ENCODE data around the gene ABCG8.

ABCG8 gene

DNA sequence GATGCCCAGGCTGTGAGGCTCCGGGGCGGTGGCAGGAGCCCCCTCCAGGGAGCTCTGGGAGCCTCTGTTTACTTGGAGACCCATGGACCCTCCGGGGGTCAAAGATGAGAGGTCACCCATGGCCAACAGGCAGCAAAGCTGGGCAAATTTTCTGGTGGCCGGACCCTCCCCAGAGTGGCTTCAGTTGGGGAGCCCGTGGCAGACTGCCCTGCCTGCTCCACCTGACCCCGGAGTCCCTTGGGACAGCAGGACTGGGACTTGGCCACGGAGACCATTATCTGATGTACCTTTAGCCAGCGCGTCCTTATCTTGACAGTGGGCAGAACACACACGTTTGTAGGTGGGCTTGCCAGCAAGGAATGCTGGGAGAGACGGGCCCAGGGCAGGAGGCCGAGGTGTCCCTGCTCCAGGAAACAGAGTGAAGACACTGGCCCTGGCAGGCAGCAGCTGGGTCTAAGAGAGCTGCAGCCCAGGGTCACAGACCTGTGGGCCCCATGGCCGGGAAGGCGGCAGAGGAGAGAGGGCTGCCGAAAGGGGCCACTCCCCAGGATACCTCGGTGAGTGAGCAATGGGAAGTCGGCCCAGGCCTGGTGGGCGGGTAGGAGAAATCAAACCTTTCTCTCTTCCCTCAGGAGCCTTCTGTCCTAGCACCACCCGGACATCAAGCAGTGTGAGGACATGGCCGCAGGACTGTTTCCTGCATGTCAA lies at the start of gene ABCG8, which contains the start of gene ABCG5:
ABCG8 (plus strand) TSS at position 412 of the 708 bp plus-strand sequence; CDS start at position 495, 83 bp downstream.
ABCG5 (minus strand) TSS at position 280 of the 708 bp plus-strand sequence; CDS start at position 120, 160 bp downstream.
- DNase-seq (ENCODE audit: low read depth in 2 of 2), result no peak

DNA sequence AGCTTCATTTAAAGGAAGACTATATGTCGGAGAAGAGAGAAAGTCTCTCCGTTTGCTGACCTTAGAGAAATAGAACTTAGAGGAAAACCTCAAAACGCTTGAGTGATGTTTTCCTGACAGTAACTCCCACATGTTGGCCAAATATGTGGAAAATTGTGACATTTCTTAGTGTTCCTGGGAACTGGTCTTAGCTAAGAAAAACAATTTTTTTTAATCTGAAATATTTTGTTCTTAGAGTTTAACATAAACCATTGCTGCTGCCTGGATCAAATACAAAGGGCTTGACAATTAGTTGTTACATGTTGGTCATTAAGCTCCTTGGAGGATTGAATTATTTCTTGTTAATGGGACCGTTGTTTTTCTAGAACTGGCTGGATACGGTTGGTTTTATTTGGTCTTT lies 48.6 kb upstream of the ABCG8 start:
- DNase-seq (ENCODE audit: low read depth in 2 of 2), result no peak

DNA sequence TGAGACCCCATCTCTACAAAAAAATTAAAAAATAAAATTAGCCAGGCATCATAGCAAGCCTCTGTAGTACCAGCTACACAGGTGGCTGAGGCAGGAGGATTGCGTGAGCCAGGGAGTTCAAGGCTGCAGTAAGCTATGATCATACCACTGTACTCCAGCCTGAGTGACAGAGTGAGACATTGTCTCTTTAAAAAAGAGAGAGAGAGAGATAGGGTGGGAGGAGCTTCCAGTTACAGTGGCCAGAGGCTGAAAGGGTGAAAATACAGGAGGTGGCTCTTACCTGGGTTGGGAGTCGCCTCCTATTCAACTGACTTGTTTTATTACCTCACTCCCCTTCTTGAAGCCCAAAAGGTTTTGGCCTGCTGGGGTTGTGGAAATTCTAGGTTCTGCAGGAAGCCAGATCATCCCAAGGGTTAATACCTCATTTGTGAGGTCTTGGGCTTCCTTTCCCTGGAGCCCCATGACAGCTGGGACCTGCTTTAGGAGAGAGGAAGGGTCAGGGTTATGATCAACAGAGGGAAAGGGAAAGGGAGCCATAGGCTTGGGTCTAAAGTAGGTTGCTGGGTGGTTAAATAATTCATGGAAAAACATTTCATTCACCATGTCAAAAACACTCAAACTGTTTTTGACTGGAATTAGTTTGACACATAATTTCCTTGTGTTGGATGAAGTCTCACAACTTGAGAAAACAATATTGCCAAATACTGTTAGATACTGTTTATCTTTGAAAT lies 47.6 kb upstream of the ABCG8 start:
- DNase-seq (ENCODE audit: low read depth in 2 of 2), result no peak

DNA sequence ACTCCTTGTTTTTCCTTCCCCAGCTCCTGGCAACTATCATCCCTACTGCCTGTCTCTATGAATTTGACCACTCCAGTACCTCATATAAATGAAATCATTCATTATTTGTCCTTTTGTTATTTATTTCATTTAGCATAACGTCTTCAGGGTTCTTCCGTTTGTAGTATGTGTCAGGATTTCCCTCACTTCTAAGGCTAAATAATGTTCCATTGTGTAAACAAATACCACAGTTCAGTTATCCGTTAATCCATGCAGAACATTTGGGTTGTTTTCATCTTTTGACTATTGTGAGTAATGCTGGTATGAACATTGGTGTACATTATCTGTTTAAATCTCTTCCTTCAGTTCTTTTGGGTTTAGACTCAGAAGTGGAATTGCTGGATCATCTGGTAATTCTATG lies 46.1 kb upstream of the ABCG8 start:
- DNase-seq (ENCODE audit: low read depth in 2 of 2), result no peak

DNA sequence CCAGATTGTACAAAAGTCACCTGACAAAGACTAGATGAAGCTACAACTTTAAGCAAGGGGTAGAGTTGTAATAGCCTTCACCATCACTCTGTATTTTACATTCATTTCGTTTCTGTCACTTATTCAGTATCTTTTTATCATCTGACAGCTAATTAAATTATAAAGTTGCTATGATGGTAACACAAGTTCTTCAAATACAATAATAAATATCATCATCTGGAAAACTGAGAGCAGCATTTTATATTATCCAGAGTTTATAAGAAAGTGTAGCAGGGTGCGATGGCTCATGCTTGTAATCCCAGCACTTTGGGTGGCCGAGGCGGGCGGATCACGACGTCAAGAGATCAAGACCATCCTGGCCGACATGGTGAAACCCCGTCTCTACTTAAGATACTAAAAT lies 43.8 kb upstream of the ABCG8 start:
- DNase-seq (ENCODE audit: low read depth in 2 of 2), result no peak

DNA sequence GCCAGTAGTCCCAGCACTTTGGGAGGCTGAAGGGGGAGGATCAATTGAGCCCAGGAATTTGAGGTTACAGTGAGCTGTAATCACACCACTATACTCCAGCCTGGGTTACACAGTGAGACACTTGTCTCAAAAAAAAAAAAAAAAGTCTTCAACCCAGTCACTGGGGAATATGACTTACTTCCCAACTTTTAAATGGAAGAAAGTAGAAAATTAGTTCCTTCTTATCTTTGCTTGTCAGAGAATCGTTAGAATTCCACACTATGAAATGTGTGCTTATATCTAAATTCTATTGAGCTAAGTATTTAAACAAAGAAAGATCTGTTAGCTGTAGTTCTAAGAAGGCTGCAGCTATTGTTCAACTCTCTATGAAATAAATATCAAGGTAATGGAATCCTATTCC lies 42.6 kb upstream of the ABCG8 start:
- DNase-seq (ENCODE audit: low read depth in 2 of 2), result no peak

DNA sequence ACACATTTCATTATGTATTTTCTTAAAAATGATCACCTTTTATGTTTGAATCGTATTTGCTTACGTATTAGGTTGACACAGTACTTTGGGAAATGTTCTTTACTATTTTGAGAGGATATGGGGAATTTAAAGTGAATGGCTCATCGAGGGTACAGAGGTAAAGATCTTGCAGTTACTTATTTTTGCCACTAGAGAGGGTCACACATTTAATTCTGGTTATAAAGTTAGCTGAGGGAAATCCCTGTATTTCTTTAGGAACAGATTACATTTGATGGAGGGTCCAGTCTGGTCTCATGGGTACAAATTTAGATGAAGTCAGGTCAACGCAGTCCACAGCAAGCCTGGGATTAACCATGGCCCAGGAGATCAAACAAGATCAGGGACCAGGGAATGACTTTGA lies 40.5 kb upstream of the ABCG8 start:
- DNase-seq (ENCODE audit: low read depth in 2 of 2), result no peak

DNA sequence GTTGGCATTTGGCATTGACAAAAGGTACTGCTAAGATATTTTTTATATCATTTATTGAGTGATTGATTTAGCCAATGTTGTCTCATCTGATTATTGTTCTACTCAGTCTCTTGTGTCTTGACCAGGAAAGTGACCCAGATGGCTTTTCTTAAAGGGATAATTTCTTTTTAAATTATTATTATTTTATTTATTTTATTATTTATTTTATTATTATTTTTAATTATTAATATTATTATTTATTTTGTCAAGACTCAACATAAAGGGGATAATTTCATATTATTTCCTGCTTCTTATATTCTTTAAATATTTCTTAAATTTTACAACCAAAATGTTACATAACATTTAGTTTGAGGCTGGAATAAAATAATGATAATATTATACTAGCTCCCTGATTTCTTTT lies 37.9 kb upstream of the ABCG8 start:
- DNase-seq (ENCODE audit: low read depth in 2 of 2), result no peak

DNA sequence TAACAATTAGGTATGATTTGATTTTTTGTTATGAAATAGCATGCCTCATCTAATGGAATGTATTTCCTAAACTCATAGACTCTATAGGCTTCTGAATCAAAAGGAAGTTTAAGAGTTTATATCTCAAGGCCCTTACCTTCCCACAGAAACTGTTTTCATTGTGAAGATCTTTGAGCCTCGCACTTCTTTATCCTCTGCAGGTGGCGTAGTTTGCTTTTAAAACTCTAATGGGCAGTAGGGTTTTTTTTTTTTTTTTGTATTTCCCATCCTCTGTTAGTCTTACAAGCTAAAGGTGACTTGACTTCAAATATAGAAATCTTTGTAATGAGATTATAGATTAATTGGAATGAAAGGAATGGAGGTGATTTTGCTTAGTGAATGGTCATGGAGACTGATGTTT lies 36.6 kb upstream of the ABCG8 start:
- DNase-seq (ENCODE audit: low read depth in 2 of 2), result no peak

DNA sequence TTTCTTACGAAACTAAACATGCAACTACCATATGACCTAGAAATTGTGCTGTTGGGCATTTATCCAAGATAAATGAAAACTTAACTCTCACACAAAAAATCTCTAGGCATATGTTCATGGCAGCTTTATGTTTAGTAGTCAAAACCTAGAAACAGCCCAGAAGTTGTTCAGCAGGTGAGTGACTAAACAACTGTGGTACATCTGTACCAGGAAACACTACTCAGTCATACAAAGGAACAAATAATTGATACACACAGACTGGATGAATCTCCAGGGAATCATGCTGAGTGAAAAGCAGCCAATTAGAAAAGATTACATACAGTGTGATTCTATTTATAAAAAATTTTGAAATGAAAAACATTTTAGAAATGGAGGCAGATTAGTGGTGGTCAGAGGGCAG lies 35.7 kb upstream of the ABCG8 start:
- no peak for DNase-seq (ENCODE audit: low read depth in 2 of 2)

DNA sequence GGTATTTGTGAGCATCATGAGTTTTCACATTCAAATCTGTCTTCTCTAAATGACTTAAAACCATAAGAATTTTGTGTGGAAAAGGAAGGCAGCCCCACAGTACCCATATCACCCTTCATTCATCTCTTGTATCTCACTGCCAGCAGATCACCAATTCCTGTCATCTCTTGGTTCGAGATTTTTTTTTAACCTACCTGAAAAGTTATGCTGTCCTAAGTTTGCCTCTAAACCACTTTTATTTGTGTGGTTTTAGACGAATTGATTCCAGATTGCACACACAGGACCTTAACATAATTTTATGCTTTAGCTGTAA lies 32.1 kb upstream of the ABCG8 start:
- no peak for DNase-seq (ENCODE audit: low read depth in 2 of 2)

DNA sequence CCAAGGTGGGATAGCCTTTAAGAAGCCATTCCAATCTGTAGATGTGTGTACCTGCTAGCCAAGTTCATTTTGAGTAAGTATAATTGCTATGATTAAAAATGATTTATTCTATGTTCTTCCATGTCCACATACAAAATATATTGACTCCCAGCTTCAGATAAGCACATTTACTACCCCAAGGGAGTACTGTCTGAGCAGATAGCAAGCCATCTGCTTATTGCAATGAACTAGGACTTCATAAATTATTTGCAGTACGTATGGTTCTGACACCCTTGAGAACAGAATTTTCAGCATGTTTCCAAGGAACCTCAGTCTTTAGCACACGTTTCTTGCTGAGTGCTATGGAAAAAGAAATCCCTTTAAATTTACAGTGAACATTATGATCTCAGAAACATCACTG lies 28.3 kb upstream of the ABCG8 start:
- DNase-seq (ENCODE audit: low read depth in 2 of 2), result no peak

DNA sequence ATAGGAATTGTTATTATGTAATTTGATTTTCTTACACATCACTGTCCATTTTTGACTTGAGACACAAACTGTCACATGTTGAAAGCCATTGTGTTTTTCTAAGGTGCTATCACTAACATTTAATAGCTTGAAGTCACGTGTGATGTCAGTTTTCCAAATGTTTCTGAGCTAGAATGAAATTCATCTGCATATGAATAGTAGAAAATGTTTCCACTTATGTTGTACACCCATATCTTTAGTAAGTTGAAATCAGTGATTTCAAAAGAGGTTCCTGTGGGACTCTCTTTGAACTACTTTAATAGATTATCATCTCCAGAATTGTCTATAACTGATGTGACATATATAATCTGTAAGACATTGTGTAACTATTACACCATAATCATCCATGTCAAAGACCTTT lies 27.9 kb upstream of the ABCG8 start:
- DNase-seq (ENCODE audit: low read depth in 2 of 2), result no peak

DNA sequence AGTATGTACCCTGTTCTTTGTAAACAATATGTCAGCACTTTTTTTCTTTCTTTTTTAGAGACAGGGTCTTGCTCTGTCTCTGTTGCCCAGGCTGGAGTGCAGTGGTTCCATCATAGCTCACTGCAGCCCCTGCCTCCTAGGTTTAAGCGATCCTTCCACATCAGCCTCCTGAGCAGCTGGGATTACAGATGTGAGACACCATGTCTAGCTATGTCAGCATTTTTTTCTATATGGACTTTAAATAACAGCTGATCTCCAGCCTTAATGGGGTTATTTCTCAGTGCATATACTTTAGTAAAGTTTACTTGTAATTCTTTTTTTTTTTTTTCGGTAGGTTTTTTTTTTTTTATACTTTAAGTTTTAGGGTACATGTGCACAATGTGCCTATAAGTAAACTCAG lies 26.8 kb upstream of the ABCG8 start:
- no peak for DNase-seq (ENCODE audit: low read depth in 2 of 2)

DNA sequence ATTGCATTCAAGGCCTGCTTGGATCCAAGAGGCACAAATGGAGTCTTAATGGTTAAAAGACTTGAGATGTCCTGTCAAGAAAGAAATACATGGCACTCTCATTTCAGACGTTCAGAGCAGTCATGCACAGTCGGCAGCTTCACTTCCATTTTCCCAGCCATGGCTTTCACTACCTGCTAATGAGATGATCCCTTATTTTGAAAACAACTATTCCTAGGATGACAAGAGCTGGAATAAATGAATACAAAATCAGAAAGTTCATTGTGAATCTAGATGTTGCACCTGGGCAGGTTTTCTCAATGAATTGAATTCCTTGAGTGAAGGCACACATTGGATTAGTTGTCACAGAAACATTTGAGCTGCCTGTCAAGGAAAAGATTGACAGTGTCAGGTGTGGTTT lies 25.8 kb upstream of the ABCG8 start:
- DNase-seq (ENCODE audit: low read depth in 2 of 2), result no peak

DNA sequence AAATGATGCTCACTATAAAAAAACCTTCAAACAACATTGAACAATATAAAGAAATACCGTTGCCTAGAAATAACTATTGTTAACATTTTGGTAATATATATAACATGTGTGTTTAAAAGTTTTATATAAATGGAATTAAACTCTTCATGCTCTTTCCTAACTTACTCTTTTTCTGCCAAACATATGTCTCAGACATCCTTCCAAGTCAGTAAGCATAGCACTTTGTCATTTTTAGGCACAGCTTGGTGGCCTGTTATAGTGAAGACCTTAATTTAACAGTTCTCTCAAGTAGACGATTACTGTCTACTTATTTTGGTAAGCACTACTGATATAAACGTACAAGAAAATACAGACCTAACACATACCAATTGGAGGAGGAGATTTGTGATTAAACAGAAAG lies 24.1 kb upstream of the ABCG8 start:
- no peak for DNase-seq (ENCODE audit: low read depth in 2 of 2)

DNA sequence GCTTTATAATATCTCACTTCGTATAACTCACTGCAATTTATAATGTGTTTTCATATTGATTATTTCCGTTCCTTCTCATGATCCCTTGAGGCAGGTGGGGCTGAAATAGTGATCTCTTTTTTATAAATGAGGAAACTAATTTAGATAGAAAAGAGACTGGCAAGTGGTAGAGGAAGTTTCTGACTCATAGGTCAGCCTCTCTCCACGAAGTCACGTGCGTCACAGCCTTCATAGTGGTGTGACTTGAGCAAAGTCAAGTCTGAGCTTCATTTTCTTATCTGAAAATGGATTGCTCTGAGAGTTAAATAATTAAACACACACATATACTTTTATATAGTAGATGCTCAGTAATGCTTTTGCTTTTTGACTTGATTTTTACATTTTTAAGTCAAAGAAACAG lies 20.0 kb upstream of the ABCG8 start:
- no peak for DNase-seq (ENCODE audit: low read depth in 2 of 2)

DNA sequence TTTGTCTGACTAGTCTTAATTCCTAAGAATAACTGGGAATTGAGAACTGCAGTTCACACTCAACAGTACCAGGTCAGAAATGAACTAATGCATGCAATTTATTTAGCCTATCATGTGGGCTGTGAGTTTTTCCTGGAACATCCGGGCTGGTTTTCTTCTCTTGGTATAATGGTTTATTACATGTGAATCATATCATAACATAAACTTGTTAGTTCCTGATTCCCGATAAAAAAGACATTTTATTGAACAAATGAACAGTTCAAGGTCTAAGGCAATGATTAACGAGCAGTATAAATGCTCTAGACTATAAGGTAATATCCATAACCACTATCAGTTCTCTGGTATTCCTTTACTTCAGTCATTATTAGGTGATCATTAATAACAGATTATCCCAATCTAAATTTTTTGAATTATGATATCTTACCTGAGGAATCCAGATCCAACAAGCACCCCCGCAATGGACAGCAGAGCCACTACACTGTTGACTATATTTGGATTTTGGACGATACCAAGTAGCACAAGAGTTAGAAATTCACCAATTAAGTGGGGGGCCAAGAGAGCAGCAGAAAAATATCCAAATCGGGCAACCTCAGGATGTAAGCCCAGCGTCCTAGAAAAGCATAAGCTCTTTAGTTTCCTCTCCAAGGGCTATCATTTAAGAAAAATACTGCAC lies 19.1 kb upstream of the ABCG8 start:
- no peak for DNase-seq (ENCODE audit: low read depth in 2 of 2)

DNA sequence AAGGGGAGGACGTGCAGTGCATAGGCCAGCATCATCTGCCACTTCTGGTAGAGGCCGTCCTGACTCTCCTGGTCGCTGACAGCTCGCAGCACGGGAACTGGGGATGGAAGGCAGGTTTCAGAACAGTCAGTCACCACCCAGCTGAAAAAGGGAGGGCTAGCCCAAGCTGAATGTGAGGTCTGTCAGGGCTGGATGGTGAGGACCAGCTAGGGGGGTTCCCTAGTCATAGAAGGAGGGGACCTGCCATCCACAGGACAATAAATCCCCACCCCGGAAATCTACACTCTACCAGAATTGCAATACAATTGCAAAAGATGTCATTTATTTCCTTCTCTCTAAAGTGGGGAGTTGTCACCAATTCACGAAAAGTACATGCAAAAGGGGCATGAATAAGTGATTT lies 15.9 kb upstream of the ABCG8 start:
- DNase-seq (ENCODE audit: low read depth in 2 of 2), result no peak

DNA sequence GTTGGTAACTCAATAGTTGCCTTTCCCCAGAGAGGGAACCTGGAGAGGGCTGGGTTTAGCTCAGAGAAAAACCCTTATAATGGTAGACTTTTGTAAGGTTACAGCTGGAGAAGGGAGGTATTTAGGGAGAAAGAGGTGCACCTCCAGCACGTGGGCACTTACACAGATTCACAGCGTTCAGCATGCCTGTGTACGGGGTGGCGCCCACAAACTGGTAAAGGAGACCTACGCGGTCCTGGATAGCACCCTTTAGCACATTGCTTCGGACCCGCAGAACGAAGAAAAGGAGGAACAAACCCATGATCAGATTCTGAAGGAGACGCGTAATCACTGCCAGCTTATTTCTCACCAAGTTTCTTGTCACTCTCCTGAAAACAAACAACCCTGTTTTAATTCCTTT lies 15.0 kb upstream of the ABCG8 start:
- no peak for DNase-seq (ENCODE audit: low read depth in 2 of 2)

DNA sequence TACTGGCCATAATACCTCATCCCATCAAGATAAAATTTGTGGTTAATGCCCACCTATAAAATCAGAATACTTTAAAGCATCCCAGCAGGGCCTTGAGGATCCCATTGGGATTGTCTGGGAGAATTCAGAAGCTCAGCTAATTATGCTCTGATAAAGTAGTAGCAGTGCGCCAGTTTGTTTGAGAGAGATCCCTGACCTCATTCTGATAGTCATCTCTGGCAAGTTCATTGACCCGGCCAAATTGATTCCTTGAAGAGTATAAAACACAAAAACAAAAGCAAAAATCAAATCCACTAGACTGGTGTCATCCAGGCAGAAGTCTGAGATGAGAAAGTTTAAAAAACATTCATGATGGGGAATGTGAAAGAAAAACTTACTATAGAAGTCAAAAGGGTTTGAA lies 14.3 kb upstream of the ABCG8 start:
- DNase-seq (ENCODE audit: low read depth in 2 of 2), result no peak

DNA sequence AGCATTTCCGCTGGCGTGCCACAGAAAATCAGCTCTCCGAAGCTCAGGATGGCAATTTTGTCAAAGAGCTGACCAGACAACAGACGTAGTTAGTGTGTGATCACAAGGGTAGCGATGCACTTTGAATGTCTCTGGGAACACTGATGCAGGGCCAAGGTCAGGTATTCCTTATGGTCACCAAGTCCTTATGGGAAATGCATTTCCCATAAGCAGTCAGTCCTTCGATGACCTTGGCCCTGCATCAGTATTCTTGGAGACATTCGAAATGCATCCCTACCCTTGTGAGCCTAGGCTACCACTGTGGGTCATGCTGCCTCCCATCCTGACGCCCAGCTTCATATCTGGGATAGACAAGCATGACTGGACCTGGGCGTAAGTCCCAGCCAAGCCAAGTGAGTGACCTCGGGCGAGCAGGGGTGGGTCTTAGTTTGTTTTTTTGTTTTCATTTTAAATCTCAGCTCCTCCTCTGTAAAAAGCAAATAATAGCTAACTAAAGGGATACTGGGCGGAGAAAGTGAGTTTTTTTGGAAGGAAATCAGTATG lies 13.7 kb upstream of the ABCG8 start:
- DNase-seq (ENCODE audit: low read depth in 2 of 2), result no peak

DNA sequence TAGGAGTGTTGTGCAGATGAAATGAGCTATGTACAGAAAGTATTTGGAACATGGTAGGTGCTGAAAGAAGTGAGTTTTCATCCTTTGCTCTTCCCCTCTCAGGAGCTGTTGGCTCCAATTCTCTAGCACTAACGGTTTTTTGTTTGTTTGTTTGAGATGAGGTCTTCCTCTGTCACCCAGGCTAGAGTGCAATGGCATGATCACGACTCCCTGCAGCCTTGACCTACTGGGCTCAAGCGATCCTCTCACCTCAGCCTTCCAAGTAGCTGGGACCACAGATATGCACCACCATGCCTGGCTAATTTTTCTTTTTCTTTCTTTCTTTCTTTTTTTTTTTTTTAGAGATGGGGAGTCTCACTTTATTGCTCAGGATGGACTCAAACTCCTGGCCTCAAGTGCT lies 12.9 kb upstream of the ABCG8 start:
- DNase-seq (ENCODE audit: low read depth in 2 of 2), result no peak

Data from stimulated activated CD8-positive, alpha-beta memory T cell treated with anti-CD3 and anti-CD28 coated beads, Interleukin-7, amount 100 ng/mL, for 4 hours (primary cell).